Activated naive CD4-positive, alpha-beta T cell treated with anti-CD3 and anti-CD28 coated beads, Interleukin-2, amount 50 U/mL, for 72 hours (primary cell): Measurements from ENCODE around the gene HOXC5. TPM values are rescaled to one million over a fixed set of nuclear protein-coding genes. Genes with fewer than 3 reads are reported as not detected.
A peak's percentile ranks its signal among the peaks of the same experiment; 100 is the strongest.
"Not testable (repeated sequence)": the region's sequence is repeated elsewhere in the genome, so short reads cannot be mapped to it uniquely, and the experiment has no call there.

ENCODE experiments used
- ATAC-seq, 2 donors: fragments of 150-1000 bp; cut with Tn5 transposase; 2 replicates each; pipeline ENCODE4 v1.10.0; 2021; ENCODE audit warnings: mild to moderate bottlenecking in 2 of 2, moderate library complexity in 2 of 2
- DNase-seq, 2 donors: peaks; one replicate each; pipeline ENCODE4 v3.0.0; 2021 to 2022; ENCODE audit warnings: low spot score in 2 of 2
- H3K27ac Mint-ChIP-seq, 2 donors: one replicate each; pipeline ENCODE4 v1.8.0; 2022; ENCODE audit warnings: mild to moderate bottlenecking in 2 of 2, mixed read lengths in 2 of 2
- H3K36me3 Mint-ChIP-seq, 2 donors: one replicate each; pipeline ENCODE4 v1.8.0; 2022; ENCODE audit warnings: mixed read lengths in 2 of 2
- H3K9me3 Mint-ChIP-seq, 2 donors: one replicate each; pipeline ENCODE4 v1.8.0; 2022; ENCODE audit warnings: mixed read lengths in 2 of 2
- total RNA-seq, 2 donors: library from RNA; stranded (reverse); gene quantifications; one replicate each; pipeline ENCODE4 v1.2.3, GENCODE V29; 2022

The HOXC5 gene
- total RNA-seq, 2 donors from 2014 or later: not detected

DNA sequence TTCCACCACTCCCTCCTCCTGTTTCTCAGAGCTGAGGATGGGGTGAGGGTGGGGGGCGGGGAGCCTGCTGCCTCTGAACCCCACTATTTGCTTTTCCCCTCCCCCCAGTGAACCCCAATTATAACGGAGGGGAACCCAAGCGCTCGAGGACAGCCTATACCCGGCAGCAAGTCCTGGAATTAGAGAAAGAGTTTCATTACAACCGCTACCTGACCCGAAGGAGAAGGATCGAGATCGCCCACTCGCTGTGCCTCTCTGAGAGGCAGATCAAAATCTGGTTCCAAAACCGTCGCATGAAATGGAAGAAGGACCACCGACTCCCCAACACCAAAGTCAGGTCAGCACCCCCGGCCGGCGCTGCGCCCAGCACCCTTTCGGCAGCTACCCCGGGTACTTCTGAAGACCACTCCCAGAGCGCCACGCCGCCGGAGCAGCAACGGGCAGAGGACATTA is 21.9 kb downstream of the HOXC5 start:
- no peak overlapping the region for H3K27ac Mint-ChIP-seq
- H3K9me3 Mint-ChIP-seq: no peaks in the 10 kb centered on the region
- ATAC-seq (no peak), DNase-seq (no peak)
- H3K36me3 Mint-ChIP-seq: no peaks in the 10 kb centered on the region

DNA sequence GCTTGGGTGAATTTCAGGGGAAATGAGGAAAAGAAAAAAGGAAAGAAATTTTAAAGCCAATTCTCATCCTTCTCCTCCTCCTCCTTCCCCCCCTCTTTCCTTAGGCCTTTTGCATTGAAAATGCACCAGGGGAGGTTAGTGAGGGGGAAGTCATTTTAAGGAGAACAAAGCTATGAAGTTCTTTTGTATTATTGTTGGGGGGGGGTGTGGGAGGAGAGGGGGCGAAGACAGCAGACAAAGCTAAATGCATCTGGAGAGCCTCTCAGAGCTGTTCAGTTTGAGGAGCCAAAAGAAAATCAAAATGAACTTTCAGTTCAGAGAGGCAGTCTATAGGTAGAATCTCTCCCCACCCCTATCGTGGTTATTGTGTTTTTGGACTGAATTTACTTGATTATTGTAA is 22.7 kb downstream of the HOXC5 start:
- DNase-seq (no peak), ATAC-seq (no peak)
- no peaks in the 10 kb centered on the region for H3K36me3 Mint-ChIP-seq
- H3K27ac Mint-ChIP-seq: no peak overlapping the region
- no peaks in the 10 kb centered on the region for H3K9me3 Mint-ChIP-seq

DNA sequence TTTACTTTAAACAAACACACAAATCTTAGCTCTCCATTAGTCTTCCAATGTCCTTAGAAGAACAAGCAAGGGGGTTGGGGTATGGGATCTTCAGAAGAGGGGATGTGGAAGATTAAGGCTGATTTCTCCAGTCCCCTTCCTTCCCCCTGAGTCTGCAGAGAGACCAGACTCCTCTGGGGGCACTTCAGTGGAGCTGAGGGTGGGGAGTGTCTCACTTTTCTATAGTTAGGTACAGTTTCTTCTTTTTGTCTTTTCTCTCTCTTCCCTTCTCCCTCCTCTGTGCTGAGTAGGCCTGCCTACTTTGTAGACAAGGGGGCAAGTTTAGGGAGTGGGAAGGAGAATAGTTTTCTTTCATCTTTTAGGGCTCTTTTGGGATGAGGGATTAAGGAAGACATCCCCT is 23.3 kb downstream of the HOXC5 start:
- H3K36me3 Mint-ChIP-seq: no peaks in the 10 kb centered on the region
- H3K27ac Mint-ChIP-seq: no peak overlapping the region
- H3K9me3 Mint-ChIP-seq: no peaks in the 10 kb centered on the region
- ATAC-seq (no peak), DNase-seq (no peak)

DNA sequence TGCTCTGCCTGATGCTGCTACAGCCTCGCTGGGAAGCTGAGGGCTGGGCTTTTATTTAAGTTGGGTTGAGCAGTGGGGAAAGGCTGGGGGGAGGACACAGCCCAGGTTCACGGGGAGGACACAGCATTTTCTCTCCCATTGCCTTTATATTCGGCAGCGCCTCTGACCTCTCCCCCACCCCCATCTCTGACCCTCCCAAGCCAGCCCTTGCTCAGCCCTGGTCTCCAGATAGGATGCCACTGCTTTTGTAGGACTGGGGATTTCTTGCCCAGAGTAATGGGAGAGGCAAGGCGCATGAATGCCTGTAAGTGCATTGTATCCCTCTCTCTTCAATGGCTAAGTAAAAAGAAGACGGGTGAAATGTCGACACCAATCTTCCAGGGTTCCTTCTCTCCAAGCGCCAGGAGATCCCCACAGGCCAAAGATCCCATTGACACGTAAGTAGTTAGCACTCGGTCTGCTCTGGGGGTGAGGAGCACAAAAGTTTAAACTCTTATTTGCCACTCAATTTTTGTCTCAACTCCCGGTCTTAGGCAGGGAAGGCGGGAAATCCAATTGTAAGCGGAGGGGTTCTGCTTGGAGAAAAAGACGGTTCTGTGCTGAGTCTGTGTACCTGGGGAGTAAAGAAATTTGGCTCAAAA is 25.4 kb downstream of the HOXC5 start:
- no peak overlapping the region for H3K27ac Mint-ChIP-seq

DNA sequence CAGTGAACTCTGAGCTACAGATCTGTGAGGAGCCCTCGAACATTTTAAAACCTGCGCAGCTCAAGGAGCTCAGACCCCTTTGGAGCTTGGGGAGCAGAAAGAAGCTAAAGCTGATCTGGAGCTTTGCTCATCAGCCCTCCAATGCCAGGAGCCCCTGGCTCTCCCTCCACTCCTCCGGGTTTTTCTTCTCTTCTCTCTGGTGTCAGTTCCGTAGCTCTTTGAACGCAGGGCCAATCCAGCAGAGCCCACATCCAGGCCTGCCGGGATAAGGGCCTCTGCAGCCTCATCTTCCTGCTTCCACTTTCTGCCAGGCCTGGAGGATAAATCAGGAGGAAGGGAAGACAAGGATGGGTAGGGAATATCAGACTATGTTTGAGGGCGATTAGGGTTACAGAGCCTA is 26.8 kb downstream of the HOXC5 start:
- Mint-ChIP-seq H3K27ac (no peak overlapping the region), H3K9me3 (no peaks in the 10 kb centered on the region), H3K36me3 (no peaks in the 10 kb centered on the region)
- ATAC-seq (no peak), DNase-seq (no peak)

More for the DNA sequence above, 25.4 kb downstream of the HOXC5 start:
- no peaks in the 10 kb centered on the region for H3K36me3 Mint-ChIP-seq
- ATAC-seq (no peak), DNase-seq (no peak)
- no peaks in the 10 kb centered on the region for H3K9me3 Mint-ChIP-seq

DNA sequence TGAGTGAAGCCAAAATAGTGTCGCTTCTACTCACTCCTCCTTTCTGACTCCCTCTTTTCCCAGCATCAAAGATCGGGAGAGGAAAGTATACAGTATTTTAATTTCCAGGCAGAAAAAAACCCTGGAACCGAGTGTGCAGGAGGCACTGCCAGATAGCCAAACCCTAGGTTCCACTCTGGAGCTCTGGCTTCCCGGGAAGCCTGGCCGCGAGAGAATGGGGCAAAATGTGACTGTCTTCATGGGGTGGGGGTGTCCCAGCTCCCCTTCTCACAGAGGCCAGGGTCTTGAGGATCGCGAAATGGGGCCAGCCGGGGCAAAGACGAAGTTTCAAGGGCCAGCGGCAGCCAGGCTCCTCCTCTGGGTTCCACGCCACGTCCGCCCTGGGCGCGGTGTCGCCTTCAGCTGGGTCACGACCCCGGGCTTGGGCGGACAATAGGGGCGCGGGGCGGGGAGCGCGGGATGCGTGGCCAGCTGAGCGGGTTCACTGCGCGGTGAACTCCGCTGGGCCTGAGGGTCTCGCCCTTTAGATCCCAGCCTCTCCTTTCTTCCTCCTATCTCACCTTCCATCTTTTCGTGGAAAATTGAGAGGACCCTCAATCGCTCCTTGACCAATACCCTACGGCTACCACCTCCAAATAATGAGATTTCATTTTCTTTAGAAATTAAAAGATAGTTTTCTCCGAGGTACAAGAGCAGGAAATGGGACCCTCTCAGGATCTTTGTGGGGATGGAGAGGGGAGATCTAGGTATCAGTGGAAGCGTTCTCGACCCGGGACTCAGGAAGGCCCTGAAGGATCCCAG is 27.5 kb downstream of the HOXC5 start:
- no peak overlapping the region for H3K27ac Mint-ChIP-seq
- DNase-seq (no peak), ATAC-seq (no peak)
- H3K9me3 Mint-ChIP-seq: no peaks in the 10 kb centered on the region
- H3K36me3 Mint-ChIP-seq: no peaks in the 10 kb centered on the region

DNA sequence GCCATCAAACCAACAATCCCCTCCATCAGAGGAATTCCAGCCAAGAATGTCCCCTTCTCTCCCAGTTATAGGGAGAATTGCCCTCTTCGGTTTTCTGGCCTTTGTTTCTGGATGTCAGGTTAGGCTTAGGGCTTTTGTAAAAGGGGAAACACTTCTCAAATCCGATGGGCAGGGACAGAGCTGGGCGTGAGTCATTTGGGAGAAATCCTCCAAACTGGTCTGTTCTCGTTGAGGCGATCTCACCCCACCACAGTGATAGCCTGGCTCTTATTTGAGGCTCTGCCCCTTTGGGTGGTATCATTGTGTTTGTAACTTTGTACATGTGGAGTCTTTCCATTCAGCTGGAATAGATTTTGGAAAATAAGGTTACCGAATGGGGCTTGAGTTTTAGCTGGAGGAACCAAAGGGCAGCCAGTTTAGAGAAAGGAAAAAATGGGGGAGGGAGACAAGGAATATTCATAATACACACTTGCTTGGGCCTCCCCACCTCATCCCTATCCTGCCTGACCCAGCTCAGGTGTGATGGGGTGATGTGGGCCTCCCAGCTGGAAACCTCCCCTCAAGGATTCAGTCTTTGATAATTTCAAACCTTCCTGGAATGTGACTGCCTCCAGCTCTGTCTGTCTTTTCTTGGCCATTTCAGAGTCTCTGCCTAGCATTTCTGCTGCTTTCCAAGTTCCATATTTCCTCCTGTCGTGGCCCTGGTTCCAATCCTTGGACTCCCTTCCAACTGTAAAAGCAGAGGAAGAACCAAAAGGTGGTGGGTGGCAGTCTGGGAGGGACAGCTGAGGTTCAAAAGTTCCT is 28.3 kb downstream of the HOXC5 start:
- DNase-seq: no peak
- Mint-ChIP-seq H3K27ac (no peak overlapping the region), H3K36me3 (no peaks in the 10 kb centered on the region), H3K9me3 (no peaks in the 10 kb centered on the region)
- no peak for ATAC-seq

DNA sequence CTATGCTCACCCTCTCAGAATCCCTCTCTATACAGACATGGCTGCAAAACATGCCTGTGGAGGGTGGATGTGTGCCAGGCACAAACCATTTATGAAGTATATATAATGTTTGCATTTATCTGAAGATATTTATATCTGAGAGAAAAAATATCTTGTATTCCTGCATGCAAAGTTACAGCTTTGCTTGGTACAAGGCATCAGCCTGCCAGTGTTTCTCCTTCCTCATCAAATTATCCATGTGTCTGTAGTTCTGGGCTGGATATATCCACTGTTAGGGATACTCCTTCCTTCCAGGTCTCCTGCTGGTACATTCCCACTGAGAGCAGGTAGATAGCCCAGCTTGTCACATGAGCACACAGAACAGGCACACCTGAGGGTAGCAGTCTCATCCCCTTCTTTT is 32.8 kb downstream of the HOXC5 start:
- DNase-seq (no peak), ATAC-seq (no peak)
- H3K9me3 Mint-ChIP-seq: no peaks in the 10 kb centered on the region
- no peak overlapping the region for H3K27ac Mint-ChIP-seq
- H3K36me3 Mint-ChIP-seq: no peaks in the 10 kb centered on the region

DNA sequence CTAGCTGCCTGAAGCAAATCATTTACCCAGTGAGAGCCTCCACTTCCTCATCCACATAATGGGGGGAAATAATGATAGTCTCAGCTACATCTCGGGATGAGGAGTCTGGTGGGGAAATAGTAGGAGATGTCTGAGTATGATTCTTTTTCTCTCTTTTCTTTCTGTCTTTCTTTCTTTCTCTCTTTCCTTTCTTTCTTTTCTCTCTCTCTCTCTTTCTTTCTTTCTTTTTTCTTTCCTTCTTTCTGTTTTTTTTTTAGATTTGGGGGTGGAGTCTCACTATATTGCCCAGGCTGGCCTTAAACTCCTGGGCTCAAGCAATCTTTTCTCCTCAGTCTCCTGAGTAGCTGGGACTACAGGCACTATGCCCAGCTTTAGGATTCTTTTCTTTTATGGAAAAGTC is 33.6 kb downstream of the HOXC5 start:
- Mint-ChIP-seq H3K36me3 (no peaks in the 10 kb centered on the region), H3K27ac (no peak overlapping the region), H3K9me3 (no peaks in the 10 kb centered on the region)
- ATAC-seq (no peak), DNase-seq (no peak)

DNA sequence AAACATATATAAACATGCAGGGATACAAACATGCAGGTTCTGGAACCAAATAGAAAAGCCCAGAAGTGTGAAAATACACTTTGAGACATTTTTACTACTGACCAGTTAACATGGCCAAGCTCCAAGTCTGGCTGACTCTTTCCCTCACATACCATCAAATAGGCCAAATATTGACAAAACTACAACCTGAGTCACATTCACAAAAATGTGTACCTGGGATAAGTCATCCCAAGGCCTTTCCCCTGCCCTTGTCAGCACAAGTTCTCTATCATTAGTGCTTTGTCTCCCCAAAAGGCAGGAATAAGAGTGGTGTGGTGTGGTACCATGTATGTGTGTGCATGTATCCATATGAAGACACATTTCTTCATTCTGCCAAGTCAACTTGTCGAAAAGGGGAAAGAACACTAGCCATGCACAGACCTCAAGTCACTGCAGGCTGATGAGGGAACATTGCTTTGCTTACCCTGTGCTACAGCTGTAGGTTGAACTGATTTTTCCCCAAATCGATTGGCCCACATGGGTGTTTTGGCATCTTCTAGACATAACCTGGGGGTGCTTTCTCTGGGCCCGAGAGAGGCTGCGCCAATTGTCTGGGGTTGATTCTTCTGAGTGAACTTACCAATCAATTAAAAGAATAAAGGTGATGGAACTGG is 35.7 kb downstream of the HOXC5 start:
- Mint-ChIP-seq H3K27ac (no peak overlapping the region), H3K9me3 (no peaks in the 10 kb centered on the region), H3K36me3 (no peaks in the 10 kb centered on the region)
- ATAC-seq (no peak), DNase-seq (no peak)

DNA sequence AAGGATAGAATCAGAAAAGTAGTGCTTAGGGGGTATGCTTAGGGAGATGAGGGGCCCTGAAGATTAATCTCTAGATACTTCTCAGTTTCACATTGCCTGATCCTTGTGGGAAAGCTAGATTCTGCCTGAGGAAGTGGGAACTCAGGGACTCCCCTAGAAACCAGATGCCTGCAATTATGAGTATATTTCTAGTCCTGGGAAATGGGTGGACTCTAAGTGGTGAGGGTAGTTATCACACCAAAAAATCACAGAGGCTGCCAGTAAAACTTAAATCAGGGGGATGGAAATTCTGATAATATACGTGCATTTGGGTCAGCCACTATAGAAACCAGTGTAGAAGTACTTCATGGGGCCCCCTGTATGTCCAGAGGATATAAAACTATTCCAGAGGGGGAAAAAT is 39.1 kb downstream of the HOXC5 start:
- ATAC-seq: no peak
- Mint-ChIP-seq H3K9me3 (no peaks in the 10 kb centered on the region), H3K36me3 (no peaks in the 10 kb centered on the region), H3K27ac (no peak overlapping the region)
- no peak for DNase-seq

DNA sequence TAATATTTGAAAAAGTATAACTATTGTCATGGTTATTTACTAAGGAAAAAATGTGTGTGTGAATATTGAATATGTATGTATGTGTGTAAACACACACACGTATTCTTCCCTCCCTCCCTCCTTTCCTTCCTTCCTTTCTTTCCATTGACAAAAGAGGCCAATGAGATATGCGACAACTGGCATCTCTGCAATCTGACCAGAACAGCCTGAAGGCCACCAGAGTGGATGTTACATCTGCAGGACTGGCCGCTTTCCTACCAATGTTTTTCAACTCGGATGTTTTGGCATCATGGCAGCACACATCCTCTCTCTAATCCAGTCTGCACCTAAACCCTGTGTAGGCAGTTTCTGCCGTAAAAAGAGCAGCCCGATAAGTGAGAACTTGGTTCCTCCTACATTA is 41.5 kb downstream of the HOXC5 start:
- Mint-ChIP-seq H3K27ac (peak overlapping the region in 1 of 2 donors; percentile 68), H3K36me3 (no peaks in the 10 kb centered on the region), H3K9me3 (no peaks in the 10 kb centered on the region)
- DNase-seq (no peak), ATAC-seq (no peak)

DNA sequence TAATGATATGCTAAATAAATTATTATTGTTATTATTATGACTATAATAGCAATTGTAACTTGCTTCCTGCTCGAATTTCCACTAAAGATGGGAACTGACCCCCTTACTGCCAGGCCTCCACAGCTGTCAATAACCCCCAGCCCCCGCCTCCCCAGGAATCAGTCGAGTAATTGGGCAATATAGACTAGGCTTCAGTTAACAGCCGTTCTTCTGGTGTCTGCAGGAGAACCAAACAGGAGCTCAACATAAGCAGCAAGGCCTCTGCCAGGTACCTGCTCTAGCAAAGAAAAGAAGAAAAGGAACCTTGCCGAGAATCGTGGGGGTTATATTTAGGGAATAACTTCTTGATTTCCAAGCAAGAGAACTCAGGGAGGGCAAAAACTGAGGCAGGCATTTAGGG is 42.6 kb downstream of the HOXC5 start:
- Mint-ChIP-seq H3K36me3 (no peaks in the 10 kb centered on the region), H3K9me3 (no peaks in the 10 kb centered on the region), H3K27ac (no peak overlapping the region)
- no peak for DNase-seq
- ATAC-seq: no peak

DNA sequence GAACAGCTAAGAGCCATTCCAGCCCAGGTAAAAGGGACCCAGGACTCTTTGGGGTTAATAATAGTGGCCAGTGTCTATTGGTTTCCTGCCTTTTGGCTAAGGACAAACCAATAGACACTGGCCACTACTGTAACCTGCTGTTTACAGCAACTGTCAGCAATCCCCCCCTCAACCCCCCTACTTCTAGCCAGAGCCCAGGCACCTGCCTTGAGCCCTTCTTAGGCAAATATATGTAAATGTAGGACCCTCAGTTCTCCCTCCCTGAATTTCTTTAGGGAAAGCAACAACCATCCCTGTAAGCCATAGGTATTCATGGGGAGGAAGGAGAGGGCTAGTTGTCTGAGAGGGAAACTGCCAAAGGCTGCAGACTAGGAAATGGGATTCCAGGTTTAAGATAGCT is 43.1 kb downstream of the HOXC5 start:
- DNase-seq (no peak), ATAC-seq (no peak)
- H3K27ac Mint-ChIP-seq: no peak overlapping the region
- no peaks in the 10 kb centered on the region for H3K36me3 Mint-ChIP-seq
- H3K9me3 Mint-ChIP-seq: no peaks in the 10 kb centered on the region

DNA sequence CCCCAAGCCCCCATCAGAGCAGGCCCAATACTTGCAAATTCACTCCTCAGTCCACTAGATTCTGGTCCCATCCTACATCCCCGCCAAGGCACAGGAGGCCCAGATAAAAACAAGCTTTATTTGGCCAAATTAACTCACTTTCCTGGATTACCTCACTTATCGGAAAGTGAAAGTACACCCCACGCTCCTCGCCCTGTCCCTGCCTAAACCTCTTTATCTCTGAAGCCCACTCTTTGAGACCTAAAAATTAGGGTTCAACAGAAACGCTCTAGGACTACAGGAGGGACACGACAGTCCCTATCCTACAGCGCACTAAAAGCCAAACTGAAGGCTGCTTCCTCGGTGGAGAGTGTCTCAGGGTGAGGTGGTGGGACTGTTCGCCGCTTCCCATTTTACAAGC is 45.0 kb downstream of the HOXC5 start:
- not testable (repeated sequence) for H3K9me3 Mint-ChIP-seq, DNase-seq, H3K27ac Mint-ChIP-seq, ATAC-seq, H3K36me3 Mint-ChIP-seq

DNA sequence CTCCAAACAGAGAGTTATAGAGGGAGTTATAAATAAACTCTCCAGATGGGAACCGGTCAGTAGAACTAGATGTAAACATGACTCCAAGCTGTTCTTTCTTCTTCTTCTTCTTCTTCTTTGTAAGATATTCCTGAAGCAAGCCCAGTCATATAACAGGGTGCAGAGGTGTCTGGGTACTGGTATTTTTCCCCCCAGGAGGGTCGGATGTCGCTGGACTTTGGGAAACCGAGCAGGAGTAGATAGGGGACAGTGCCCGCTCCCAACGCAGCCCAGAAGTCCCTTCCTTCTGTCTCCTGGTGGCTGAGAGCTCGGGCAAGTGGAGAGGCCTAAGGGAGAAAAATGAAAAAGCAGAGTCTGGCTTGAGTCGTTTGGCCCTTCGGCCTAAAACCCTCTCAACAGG is 46.3 kb downstream of the HOXC5 start:
- DNase-seq, H3K36me3 Mint-ChIP-seq, H3K27ac Mint-ChIP-seq, H3K9me3 Mint-ChIP-seq, ATAC-seq: not testable (repeated sequence)
